Measurements from ENCODE around the gene GIGYF1.
"Not testable (repeated sequence)": the region's sequence is repeated elsewhere in the genome, so short reads cannot be mapped to it uniquely, and the experiment has no call there.

Gene GIGYF1

DNA sequence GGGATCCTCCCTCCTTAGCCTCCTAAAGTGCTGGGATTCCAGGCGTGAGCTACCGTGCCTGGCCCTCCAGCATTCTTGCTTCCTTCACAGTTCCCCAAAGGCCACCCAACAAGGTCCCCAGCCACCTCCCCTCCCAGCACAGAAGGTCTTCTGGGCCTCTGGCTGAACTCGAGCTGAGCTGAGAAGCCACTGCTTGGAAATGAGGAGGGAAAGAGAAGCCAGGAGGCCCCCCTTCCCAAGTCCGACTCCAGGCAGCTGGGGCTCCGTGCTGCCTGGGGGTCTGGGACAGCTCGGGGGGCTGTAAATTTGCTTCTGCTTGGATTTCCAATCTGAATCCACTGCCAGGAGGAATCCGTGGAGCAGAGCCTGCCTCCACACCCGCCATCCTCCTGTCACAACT lies 20.7 kb upstream of the GIGYF1 start:
- no peak overlapping the region for H3K4me3 ChIP-seq (ENCODE audit: low read depth, low read length)
- no peak for DNase-seq (ENCODE audit: low read depth)

DNA sequence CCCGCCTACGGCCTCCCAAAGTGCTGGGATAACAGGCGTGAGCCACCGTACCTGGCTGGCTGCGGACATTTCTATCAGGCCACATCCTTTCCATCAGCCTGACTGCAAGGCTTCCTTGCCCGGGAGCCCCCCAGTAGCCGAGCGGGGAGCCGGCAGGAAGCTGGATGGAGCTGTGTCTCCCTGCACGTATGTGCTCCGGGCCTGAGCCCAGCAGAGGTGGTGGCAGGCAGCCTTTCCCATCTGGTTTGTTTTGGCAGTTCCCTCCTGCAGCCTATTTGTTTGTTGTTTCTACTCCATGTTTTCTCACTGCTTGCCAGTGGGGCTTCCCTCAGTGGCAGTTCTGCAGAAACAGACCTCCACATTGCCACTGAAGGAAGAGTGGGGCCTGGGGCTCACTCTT lies 17.3 kb upstream of the GIGYF1 start:
- H3K4me3 ChIP-seq (ENCODE audit: low read depth, low read length): no peak overlapping the region
- no peak for DNase-seq (ENCODE audit: low read depth)

DNA sequence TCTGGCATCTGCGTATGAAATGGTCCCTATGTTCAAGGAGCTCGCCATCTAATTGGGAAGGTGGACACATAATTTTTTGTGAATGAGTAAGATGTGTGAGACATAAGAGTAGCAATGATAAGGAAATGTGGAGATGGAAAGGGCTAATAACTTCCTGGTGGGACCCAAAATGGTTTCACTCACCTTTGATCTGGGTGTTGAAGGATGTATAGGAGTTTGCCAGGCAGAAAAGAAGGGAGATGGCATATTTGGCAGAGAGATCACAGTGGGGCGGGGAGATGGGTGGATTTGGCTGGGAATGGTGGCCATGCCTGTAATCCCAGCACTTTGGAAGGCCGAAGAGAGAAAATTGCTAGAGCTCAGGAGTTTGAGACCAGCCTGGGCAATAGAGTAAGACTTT lies 16.4 kb upstream of the GIGYF1 start:
- no peak overlapping the region for H3K4me3 ChIP-seq (ENCODE audit: low read depth, low read length)
- DNase-seq (ENCODE audit: low read depth): no peak

DNA sequence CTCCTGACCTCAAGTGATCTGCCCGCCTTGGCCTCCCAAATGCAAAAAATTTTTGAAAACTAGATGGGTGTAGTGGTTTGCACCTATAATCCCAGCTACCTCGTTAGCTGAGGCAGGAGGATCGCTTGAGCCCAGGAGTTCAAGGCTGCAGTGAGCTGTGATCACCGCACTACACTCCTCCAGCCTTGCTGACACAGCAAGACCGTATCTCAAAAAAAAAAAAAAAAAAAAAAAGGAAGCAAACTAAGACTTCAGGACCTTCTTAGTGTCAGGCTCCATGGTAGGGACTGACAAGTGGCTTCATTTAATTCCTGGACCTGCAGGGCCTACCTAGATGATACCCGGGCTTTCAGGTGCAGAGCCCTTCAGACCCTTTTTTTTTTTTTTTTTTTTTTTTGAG lies 14.3 kb upstream of the GIGYF1 start:
- H3K4me3 ChIP-seq (ENCODE audit: low read depth, low read length): no peak overlapping the region
- no peak for DNase-seq (ENCODE audit: low read depth)

DNA sequence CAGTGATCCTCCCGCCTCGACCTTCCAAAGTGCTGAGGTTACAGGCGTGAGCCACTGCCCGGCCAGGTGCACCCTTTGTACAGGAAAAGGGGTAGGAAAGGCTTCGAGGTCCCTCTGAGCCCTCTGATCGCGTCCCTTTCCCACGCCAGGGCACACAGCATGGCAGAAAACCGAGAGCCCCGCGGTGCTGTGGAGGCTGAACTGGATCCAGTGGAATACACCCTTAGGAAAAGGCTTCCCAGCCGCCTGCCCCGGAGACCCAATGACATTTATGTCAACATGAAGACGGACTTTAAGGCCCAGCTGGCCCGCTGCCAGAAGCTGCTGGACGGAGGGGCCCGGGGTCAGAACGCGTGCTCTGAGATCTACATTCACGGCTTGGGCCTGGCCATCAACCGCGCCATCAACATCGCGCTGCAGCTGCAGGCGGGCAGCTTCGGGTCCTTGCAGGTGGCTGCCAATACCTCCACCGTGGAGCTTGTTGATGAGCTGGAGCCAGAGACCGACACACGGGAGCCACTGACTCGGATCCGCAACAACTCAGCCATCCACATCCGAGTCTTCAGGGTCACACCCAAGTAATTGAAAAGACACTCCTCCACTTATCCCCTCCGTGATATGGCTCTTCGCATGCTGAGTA lies 12.7 kb upstream of the GIGYF1 start:
- DNase-seq (ENCODE audit: low read depth): no peak
- peak overlapping the region; percentile 84 for H3K4me3 ChIP-seq (ENCODE audit: low read depth, low read length)

DNA sequence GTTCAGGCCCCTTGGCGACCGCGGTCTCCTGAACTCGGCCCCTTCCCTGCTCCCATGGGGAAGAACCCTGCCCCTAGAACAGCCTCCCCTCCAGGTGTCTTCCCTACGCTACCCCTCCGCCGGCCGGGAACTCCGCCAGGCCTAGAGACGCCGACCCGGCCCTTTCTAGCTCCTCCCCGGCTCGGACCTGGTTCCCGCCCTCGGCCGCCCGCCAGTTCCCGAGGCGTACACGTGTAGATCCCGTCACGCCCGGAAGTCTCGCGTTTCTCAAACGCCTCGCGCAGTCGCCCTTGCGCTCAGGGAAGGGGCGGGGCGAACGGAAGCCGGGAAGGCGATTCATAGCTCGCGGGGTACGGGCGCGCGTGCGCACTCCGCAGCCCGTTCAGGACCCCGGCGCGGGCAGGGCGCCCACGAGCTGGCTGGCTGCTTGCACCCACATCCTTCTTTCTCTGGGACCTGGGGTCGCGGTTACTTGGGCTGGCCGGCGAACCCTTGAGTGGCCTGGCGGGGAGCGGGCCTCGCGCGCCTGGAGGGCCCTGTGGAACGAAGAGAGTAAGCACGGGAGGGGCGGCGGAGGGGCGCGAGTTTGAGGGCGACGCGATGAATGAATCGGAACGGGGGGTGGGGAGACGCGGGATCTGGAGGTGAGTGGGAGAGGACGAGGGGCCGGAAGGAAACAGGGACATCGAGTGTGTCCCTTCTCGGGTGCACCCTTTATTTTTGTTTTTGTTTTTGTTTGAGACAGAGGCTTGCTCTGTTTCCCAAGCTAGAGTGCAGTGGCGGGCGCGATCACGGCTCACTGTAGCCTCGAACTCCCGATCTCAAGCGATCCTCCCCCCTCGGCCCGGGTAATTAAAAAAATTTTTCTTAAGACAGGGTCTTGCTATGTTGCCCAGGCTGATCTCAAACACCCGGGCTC lies 12.0 kb upstream of the GIGYF1 start, which contains the start of gene POP7:
Gene POP7 (plus strand): TSS at position 369 of the 919 bp plus-strand sequence. CDS start 710 bp downstream, outside the sequence.
- H3K4me3 ChIP-seq (ENCODE audit: low read depth, low read length): peak within 1 kb of the TSS; percentile 84
- peak; percentile 94 for DNase-seq (ENCODE audit: low read depth)

DNA sequence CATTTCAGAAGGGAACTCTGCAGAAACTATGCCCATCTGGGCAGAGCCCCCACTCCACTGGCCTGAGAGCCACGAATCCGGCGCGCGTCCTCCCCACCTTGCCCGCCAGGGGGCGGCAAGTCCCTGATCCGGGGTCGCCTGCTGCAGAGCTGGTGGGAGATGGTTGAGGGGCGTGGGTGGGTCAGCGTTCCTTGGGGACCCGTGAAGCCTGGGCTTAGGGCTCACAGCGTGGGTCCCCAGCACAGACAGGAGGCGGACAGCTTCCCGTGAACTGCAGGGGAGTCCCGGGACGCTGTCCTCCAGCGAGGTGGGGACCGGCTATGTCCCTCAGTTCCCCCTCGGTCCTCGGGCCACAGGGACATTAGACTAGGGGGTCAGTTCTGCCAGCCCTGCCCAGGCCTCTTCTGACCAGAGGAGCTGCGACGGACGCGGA lies 11.3 kb upstream of the GIGYF1 start:
- no peak for DNase-seq (ENCODE audit: low read depth)
- peak overlapping the region; percentile 84 for H3K4me3 ChIP-seq (ENCODE audit: low read depth, low read length)

DNA sequence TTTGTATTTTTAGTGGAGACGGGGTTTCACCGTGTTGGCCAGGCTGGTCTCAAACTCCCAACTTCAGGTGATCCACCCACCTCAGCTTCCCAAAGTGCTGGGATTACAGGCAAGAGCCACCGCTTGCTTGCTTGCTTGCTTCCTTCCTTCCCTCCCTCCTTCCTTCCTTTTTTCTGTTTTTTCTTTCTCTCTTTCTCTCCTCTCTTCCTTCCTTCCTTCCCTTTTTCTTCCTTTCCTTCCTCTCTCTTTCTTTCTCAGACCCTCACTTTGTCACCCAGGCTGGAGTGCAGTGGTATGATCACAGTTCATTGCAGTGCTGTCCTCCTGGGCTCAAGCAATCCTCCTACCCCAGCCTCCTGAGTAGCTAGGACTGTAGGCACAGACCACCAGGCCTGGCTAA lies 7.0 kb upstream of the GIGYF1 start:
- H3K4me3 ChIP-seq (ENCODE audit: low read depth, low read length); DNase-seq (ENCODE audit: low read depth): not testable (repeated sequence)

DNA sequence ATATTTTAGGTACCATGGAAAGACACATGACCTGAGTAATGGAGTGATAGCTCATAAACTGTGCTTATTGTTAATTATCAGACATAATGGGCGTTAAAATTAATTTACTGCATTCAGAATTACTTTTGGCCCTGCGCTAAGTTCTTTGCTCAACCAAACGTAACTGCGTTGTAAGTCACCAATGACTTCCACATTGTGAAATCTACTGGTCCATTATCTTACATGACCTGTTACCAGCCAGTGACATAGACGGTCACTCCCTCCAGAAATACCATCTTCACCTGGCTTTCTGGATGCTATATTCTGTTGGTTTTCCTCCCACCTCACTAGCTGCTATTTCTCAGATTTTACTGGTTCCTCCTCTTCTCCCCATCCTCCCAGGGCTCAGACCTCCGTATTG lies 5.0 kb upstream of the GIGYF1 start:
- no peak for DNase-seq (ENCODE audit: low read depth)
- H3K4me3 ChIP-seq (ENCODE audit: low read depth, low read length): no peak overlapping the region

DNA sequence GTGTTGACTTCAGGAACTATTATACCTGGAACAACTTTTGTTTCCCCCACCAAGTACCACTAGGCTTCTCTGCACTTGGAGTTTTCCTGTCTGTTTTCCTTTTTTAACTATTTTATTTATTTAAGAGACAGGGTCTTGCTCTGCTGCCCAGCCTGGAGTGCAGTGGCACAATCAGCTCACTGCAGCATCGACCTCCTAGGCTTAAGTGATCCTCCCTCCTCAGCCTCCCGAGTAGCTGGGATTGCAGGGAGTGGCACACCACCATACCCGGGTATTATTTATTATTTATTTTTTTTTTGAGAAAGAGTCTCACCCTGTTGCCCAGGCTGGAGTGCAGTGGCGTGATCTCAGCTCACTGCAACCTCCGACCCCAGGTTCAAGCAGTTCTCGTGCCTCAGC lies 2.1 kb upstream of the GIGYF1 start:
- H3K4me3 ChIP-seq (ENCODE audit: low read depth, low read length): no peak overlapping the region
- DNase-seq (ENCODE audit: low read depth): no peak

DNA sequence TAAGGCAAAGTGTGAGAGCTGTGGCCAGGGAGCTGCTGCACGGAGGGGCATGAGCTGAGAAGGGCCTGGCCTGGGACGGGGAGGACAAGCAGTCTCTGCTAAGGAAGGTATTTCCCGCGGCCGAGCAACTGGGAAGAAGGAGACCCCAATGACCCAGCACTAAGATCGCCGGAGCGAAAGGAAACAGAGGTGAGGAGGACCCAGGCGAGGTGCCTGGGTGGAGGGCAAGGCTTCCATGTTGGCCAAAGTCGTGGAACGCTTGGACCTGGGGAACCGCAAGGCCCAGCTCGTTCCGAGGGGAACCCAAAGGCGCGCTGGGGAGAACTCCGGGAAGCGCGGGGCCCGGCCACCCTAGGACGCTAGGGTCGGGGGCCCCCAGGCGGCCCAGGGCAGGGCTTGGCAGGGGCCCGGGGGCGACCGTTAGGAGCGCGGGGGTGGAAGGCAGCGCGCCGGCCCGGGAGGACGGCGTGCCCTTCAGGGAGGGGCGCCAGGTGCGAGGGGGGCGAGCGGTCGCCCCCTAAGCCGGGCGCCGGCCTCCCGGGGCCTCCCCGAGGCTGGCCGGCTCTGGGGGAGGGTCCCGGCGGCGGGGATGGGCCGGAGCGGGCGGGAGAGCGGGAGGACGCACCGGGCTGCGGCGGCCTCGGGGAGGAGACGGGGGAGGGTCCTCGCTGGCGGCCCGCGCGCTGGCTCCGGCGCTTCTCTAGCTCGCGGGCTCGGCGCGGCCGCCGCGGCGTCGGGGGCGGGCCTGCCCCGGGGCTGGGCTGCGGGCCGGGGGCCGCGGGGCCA lies 545 bp downstream of the GIGYF1 start:
- DNase-seq (ENCODE audit: low read depth): no peak
- H3K4me3 ChIP-seq (ENCODE audit: low read depth, low read length): peak overlapping the region; percentile 83

DNA sequence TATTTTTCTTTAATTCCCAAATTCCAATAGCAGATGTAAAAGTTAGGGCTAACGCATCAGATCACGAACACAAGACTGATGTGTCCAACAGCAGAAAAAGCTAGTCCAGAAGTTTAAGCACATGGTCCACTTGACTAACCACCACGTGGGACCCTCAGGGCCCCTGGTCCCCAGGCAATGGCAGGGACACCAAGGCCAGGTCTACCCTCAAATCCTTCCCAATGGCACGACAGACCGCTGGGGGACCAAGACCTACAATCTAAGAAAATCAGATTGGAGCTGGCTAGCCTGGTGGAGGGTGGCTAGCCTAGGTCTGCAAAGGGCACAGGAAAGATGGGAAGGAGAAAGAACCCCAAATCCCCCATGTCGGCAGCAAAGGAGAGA lies 1.5 kb downstream of the GIGYF1 start:
- peak overlapping the region; percentile 83 for H3K4me3 ChIP-seq (ENCODE audit: low read depth, low read length)
- DNase-seq (ENCODE audit: low read depth): no peak

DNA sequence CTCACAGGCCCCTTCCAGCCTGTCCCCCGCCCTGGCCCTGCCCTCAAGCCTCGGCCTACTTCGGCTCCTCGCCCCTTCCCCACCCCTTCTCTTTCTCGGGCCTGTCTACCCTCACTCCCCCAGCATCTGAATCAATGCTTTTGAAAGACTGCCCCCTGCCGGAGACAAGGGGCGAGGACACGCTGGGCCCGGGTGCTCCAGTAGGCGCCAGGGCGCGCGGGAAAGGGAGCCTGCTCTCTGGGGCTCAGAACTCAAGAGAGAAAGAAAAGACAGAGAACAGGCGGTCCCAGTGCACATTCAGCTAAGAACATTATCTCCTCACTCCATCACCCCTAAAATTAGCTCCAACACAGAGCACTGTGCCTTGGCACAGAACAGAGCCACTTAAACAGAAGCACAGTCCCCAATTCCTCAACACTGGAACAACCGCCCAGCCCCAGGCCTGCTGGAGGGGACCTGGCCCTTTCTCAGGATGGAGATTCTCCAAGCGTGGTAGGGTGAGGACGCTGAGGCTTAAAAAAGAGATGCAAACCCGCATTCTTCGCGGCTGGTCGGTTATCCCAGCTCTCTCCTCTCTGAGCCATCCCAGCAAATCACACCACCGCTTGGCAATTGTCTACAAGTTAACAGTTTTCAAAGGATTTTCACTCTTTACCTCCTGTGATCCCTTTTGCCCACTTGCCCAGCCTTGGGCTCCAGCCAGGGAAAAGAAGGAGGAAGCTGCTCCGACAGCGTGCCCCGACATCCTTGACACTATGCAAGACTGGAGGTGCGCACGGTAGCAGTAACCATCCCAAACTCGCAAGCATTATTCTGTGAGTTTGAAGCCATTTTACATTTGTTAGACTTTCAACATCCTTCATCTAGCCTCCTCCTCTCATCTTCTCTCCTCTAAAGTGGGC lies 2.1 kb downstream of the GIGYF1 start:
- DNase-seq (ENCODE audit: low read depth): no peak
- peak overlapping the region; percentile 83 for H3K4me3 ChIP-seq (ENCODE audit: low read depth, low read length)

DNA sequence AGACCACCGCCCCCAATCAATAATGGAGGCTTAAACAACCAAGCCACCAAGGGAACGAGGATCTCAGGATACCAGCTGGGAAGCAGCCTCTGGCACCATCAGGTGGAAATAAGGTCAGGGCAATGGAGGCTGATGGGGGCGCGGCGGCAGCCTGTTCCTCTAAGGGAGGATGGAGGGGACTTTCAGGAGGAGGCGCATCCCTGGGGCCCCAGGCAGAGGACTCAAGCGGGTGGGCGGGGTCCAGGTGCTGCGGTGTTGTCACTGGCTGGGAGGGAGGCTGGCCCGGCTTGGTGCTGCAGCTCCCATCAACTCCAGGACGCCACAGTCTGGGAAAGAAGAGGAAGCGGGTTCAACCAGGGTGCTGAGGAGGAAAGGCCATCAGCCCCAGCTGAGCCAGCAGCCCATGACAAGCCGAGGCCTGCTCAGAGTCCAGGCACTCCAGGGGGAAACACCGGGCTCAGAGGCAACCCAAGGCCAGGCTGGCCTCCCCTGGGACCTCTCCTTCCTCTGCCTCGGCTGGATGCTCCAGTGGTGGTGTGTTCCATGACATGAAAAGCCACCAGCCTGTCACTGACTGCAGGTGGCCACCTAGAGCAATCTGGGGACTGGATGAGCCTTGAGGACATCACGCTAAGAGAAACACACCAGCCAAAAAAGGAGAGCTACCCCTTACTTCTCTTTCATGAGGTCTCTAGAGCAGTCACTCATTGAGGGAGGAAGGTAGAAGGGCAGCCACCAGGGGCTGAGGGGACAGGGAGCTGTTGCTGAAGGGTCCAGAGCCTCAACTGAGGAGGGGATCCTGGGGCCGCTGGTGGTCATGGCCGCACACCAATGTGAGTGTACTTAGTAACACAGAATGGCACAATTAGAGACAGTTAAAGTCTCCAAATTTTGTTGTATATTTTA lies 4.6 kb downstream of the GIGYF1 start:
- no peak overlapping the region for H3K4me3 ChIP-seq (ENCODE audit: low read depth, low read length)
- no peak for DNase-seq (ENCODE audit: low read depth)

DNA sequence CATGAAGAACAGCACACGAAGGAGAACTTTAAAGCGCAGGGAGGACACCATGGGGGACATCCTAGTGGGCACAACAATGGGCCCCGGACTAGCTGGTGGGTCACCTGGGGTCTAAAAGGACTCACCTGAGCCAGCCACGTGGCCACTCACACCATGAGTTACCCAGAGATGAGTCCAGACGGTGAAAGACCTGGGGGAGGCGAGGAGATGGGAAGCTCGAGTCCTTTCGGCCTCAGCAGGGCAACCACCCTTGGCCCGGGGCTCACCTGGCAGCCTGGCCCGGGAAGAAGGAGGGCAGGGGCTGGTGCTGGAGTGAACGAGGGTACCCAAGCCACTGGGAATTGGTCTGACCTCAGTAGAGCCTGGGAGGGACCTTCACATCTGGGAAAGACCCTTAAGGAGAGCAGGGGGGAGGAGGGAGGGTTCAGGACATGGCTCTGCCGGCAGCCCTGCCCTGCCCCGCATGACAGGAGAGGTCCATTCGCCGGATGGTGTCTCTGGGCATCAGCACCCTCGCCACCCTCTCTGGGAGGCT lies 5.7 kb downstream of the GIGYF1 start:
- no peak overlapping the region for H3K4me3 ChIP-seq (ENCODE audit: low read depth, low read length)
- no peak for DNase-seq (ENCODE audit: low read depth)

DNA sequence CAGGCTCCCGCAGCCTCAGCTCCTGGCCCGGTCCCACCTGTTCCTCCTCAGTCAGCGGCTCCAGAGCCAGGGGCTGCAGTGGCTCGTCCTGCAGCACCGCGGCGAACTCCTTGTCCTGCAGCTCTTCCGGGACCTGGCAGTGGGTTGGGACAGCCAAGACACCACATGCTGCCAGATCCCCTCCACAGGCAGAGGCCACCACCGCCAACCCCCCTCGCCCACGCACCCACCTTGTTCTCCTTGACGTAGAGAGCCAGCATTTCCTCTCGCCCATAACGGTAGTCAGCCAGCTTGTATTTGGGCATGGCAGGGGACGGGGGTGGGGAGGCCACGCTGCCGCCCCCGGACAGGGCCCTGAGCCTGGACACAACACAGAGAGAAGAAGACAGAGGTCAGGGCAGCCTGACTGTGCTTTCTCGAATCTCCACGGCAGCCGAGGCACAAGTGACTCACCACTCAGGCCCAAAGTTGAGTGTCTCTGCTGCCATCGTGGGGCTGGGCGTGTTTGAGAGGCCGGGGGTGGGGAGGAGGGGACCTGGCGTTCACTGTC lies 6.2 kb downstream of the GIGYF1 start:
- H3K4me3 ChIP-seq (ENCODE audit: low read depth, low read length): no peak overlapping the region
- DNase-seq (ENCODE audit: low read depth): no peak

DNA sequence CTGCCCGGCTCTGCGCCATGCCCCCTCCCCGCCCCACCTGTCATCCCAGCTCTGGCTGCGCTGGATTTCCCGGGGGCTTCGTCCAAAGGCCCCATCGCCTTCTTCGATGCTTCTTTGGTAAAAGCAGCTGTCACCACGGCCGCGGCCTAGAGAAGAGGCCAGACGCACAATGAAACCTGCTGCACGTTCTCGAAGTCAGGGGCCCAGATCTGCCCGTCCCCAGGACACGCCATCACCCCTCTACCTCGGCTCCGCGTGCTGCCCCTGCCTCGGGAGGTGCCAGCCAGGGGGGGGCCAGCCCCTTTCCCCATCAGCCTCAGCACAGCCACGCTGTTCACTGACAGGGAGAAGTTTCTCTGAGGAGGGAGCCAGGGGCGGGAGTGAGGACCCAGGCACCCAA lies 6.8 kb downstream of the GIGYF1 start:
- no peak for DNase-seq (ENCODE audit: low read depth)
- no peak overlapping the region for H3K4me3 ChIP-seq (ENCODE audit: low read depth, low read length)

DNA sequence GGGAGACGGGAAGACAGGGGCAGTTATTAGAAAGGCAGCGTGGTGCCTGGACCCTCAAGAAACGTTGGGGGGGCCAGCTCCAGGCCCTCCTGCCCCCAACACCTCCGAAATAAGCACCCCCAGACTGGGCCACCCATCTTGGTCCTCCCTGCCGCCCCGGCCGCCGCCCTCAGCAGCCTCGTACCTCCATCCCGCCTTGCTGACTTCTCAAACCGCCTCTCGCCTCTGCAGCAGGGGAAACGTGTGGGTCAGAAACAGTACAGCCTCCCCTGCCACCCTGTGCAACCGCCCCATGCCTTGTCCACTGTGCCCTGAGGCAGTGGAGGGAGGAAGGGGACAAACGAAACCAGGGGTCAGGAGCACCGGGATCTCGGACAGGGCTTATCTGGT lies 7.2 kb downstream of the GIGYF1 start:
- H3K4me3 ChIP-seq (ENCODE audit: low read depth, low read length): no peak overlapping the region
- no peak for DNase-seq (ENCODE audit: low read depth)

All from skeletal muscle cell (primary cell).